HG02642 (cell line): Measurements from ENCODE around the gene SH3YL1.
"Not testable (repeated sequence)": the region's sequence is repeated elsewhere in the genome, so short reads cannot be mapped to it uniquely, and the experiment has no call there.

Source experiments
- ATAC-seq: cut with Tn5 transposase; IDR thresholded peaks from one replicate; pipeline ENCODE4 v1.9.1; 2021; ENCODE audit warnings: mild to moderate bottlenecking; ENCODE audit not compliant: unreplicated experiment, poor library complexity

Gene SH3YL1

DNA sequence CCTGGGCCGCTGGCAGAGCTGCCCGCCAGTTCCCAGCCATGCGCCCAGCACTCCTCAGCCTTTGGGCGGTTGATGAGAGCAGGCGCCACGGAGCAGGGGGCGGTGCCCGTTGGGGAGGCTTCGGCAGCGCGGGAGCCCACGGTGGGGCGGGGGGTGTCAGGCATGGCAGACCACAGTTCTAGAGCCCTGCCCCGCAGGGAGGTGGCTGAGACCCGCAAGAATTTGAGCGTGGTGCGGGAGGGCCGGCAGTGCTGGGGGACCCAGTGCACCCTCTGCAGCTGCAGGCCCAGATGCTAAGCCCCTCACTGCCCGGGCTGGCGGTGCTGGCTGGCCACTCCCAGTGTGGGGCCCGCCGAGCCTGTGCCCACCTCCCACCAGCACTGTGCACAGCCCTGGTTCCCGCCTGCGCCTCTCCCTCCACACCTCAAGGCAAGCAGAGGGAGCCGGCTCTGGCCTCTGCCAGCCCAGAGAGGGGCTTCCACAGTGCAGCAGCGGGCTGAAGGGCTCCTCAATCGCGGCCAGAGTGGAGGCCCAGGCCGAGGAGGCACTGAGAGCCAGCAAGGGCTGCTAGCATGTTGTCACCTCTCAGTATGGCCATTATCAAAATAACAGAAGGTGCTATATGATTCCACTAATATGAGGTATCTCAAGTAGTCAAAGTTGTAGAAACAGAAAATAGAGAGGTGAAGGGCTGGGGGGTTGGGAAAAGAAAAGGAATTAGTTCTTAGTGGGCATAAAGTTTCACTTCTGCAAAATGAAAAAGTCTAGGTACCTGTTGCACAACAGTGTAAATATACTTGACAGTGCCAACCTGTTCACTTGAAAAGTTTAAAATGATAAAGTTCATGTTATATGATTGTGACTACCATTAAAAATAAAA, 72.3 kb downstream of the SH3YL1 start:
- no peak for ATAC-seq

DNA sequence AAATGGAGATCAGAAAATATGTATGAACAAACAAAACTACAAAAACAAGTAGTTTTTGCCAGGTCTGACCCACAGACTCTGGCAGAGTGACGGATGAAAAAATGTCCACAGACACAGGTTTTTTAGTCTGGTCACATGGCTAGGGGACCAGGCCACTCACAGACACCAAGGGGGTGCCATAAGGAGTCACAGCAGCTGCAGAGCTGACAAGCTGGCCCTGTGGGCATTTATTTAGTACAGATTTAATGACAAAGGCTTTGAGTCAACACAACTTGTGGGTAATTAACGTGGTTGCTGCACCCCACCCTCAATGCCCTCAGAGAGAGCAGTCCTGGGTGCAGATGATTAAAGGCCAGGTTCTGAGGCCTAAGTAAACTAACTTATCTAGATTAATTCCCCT, 76.0 kb downstream of the SH3YL1 start:
- no peak for ATAC-seq

DNA sequence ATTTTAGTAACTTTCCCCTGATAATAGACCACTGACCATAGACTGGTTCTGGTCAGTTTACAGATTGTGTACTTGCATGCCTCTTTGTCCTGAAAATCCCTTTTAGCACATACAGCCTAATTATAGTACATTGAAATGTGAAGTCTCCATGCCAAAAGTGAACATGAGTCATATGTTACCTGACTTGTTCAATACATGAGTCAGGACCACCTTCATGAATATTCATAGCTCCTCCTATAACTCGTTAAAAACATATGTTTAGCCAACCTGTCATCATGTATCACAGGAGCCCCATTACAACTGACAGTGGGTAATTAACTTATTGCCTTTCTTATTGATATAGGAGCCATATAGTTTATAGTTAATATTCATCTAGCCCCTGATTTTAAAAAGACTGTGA, 78.6 kb downstream of the SH3YL1 start:
- no peak for ATAC-seq

DNA sequence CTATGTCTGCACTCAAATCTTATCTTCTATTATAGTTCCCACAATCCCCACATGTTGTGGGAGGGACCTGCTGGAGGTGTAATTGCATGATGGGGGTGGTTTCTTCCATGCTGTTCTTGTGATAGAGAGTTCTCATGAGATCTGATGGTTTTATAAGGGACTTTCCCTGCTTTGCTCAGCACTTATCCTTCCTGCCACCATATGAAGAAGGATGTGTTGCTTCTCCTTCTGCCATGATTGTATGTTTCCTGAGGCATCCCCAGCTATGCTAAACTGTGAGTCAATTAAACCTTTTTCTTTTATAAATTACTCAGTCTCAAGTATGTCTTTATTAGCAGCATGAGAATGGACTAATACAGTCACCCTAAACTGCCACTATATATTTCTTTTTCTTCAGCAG, 79.1 kb downstream of the SH3YL1 start:
- no peak for ATAC-seq

DNA sequence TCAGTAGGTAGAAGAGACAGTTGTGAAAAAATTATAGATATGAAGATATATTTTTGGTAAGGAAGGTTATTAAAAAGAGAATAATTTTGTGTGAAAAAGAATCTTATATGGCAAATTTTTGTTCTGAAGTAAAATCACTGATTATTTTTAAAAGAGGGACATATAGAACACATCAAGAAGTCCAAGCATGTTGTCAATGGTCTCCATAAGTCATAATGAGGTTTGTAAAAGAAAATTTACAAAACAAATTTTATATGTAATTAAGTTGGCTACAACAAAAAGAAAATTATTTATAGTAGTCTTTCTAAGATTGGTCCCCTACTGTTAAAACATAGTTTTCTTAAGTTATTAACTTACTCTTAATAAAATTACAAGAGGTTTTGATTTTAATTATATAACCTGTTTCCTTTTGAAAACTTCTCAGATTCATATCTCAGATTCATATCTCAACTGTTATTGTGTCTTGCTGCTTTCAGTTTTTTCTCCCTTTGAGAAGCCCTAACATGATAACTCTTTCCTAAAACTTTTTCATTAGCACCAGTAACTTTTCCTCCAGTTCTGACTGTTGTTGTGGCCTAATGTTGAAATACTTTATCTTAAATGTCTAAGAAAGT, 81.2 kb downstream of the SH3YL1 start:
- ATAC-seq: no peak

DNA sequence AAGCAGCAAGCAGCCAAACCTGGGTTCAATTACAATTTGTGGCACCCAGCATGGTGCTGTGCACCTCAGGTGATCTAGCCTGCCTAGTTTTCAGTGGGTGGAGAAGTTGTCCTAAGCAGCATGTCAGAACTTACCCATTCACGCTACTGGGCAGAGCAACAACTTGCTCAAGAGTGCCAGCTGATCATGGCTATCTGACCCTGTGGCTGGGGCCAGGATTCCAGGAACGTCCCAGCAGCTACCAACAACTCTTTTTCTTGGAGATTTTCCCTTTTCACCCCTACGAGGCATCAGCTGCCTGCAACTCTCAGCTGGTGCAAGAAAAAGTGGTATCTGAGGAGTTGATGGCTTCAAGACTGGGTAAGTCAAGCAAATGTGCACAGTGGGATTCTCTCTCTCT, 83.5 kb downstream of the SH3YL1 start:
- ATAC-seq: no peak

DNA sequence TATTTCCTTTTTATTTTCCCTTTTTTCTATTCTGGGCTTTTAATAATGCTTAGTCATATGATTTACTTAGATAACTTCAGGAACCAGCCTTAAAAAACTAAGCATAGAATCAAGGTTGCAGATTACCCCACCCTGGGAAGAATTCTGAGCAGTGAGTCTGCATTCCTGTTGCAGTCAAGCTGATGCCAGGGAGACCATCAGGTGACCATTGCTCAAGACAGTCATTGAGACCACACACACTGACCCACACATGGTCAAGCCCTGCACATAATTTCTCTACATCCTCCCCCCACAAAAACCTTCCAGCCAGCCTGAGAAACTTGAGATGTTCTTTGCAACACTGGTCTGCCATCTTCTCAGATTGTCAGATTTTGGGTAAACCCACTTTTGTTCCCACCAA, 83.9 kb downstream of the SH3YL1 start:
- ATAC-seq: no peak

DNA sequence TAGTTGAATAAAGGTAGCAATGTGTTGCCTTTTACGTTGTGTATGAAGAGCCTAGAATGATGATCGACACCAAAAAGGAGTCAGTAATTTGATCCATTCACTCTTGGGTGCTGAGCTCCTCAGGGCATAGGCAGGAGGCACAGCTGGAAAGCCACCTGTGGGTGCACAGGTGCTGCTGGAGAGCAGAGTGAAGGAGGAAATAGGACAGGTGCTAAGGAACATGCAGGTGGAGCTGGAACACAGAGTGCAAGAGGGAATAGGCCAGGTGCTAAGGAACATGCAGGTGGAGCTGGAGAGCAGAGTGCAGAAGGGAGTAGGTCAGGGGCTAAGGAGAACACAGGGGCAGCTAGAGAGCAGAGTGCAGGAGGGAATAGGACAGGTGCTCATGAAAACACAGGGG, 86.1 kb downstream of the SH3YL1 start:
- no peak for ATAC-seq

DNA sequence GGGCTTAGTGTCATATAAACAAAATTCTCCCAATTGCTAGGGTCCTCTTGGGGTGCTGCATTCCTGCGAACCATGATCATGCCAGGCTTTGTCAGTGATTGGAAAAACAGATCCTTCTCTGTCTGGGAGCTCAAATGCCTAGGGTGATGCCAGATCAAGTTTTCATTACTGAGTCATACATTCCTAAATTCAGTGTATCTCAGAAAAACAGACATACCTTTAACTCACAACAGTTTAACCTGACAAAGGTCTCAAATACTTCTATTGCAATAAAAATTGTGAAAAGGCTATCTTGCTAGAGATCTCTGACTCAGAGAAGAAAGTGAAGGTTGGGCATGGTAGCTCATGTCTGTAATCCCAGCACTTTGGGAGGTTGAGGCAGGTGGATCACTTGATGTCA, 86.9 kb downstream of the SH3YL1 start:
- ATAC-seq: no peak

DNA sequence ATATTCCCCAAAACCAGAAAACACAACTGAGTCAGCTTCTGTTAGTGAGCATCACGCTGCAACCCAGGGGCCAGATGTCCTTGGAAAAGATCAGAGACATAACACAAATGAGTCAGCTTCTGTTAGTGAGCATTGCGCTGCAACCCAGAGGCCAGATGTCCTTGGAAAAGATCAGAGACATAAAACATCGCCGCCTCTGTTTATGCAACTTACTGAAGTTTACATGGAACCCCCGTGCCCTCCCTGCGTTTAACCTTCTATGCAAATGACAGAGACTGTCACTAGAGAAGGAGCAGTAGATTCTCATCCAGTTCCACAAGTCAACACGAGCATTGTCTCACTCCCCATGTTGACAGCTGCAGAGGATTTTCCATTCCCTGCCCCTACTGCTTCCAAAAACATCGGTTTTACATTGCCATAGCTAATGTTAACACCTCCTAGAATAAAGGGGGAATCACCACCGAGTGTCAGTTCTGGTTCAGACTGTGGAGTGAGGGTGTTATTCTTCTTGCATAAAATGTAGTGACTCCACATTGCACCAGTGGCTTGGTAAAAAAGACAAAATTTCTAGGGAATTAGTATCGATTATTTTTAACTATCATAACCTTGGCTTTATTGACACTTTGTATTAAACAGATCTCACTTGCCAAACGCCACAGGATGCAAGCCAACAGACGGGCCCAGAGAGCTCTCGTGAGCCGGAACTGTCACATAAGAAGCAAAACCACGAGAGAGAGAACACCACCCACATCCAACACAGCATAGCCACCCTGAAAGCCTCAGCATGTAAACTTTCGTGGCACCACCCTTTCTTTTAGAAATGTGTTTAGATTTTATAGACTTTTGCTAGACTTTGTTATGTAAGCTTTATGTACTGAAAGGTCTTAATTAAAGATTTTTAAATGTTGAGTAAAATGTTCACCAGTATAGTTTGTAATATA, 87.7 kb downstream of the SH3YL1 start:
- no peak for ATAC-seq

DNA sequence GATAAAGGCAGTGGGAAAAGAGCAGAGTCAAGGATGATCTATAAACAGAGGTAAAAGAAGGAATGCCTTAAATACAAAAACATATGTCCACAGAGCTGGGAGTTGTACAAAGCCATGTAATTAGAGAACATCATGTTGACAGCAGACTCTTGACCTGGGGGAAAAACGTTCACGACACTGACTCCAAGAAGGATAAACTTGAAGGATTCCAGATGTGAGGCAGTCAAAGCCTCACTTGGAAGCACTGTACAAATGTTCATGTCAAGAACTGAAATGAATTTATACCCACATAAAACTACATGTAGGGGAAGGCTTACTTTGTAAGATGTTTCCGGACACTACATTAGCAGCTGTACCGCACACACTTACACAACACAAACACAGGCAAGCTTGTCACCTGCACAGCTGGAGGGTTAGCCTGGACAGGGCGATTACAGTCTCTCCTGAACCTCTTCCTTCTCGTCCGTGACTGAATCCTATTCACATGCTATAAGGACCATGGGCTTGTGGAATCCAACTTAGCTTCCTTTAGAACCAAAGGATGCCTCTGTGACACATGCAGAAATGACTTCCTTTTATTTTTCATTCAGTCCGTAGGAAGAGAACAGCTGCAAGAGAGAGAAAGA, 88.6 kb downstream of the SH3YL1 start:
- ATAC-seq: no peak

DNA sequence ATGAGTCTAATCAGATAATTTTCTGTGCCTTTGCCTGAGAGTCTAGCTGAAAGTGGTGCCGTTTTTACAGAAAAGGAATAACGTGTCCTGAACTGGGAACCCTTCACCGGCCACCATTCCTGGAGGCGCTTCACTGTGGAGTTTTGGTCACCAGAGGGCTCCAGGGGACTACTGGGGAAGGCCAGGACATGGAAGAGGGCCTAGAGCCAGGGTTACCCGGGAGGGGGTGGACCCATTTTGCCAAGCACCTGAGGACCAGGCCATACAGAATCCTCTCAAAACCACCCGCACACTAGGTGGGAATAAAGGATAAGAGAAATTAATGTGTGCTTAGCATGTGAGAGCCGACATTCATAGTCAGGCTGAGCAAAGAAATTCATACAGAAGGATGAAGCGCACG, 91.7 kb downstream of the SH3YL1 start:
- ATAC-seq: not testable (repeated sequence)

DNA sequence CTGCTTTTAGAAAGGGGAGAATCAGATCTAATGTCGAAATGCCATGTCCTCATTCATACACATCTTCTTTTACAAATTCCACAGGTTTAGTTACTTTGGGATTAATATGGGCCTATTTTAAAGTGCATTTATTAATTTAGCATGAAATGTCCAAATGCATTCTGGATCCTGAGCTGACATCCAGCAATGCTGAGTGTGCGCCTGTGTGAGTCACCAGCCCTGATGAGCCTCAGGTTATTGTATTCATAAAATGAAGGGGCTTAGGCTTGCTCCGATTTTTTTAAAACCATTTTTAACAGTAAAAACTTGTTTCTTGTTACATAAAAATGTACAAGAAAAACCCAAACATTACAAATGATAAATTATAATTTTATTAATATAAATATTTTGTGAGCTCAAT, 94.1 kb downstream of the SH3YL1 start:
- no peak for ATAC-seq
